ENCODE data around the gene RCAN2. TPM values are rescaled to one million over a fixed set of nuclear protein-coding genes. Genes with fewer than 3 reads are reported as not detected.

Gene RCAN2
- total and polyA plus RNA-seq, 2 experiments from 2014 or later, result 44.9 to 55.6 TPM

GRCh38 chr6:46504242-46504641, 13.0 kb upstream of the RCAN2 start:
- Histone ChIP-seq H3K27me3 (no peaks in the 10 kb centered on the region), H3K27ac (no peak overlapping the region), H3K4me1 (ENCODE audit: low read depth) (no peaks in the 10 kb centered on the region), H3K4me3 (no peak overlapping the region), H3K9me3 (ENCODE audit: low read depth) (no peaks in the 10 kb centered on the region), H3K36me3 (no peaks in the 10 kb centered on the region)
- no peak for TF ChIP-seq CTCF (IDR thresholded peaks at IDR 0.05; ENCODE audit: low read depth, low read length)
- no peak for DNase-seq (ENCODE audit: low read depth in 1 of 2, low spot score in 1 of 2)

- TF ChIP-seq CTCF (IDR thresholded peaks at IDR 0.05; ENCODE audit: low read depth, low read length), result no peak
- no peak for DNase-seq (ENCODE audit: low read depth in 1 of 2, low spot score in 1 of 2)
- no peak overlapping the region for H3K27ac ChIP-seq
- no peak overlapping the region for H3K4me3 ChIP-seq
- no peaks in the 10 kb centered on the region for H3K4me1 ChIP-seq (ENCODE audit: low read depth)
- no peaks in the 10 kb centered on the region for H3K9me3 ChIP-seq (ENCODE audit: low read depth)
- no peaks in the 10 kb centered on the region for H3K27me3 ChIP-seq
- H3K36me3 ChIP-seq, result no peaks in the 10 kb centered on the region
These were observed 11.4 kb upstream of the RCAN2 start for GRCh38 chr6:46502486-46503119.

GRCh38 chr6:46501136-46502089, 10.2 kb upstream of the RCAN2 start:
- Histone ChIP-seq H3K27ac (no peak overlapping the region), H3K9me3 (ENCODE audit: low read depth) (no peaks in the 10 kb centered on the region), H3K4me1 (ENCODE audit: low read depth) (no peaks in the 10 kb centered on the region), H3K4me3 (no peak overlapping the region), H3K36me3 (no peaks in the 10 kb centered on the region), H3K27me3 (no peaks in the 10 kb centered on the region)
- no peak for DNase-seq (ENCODE audit: low read depth in 1 of 2, low spot score in 1 of 2)
- TF ChIP-seq CTCF (IDR thresholded peaks at IDR 0.05; ENCODE audit: low read depth, low read length), result no peak

- Histone ChIP-seq H3K27ac (no peak overlapping the region), H3K9me3 (ENCODE audit: low read depth) (no peaks in the 10 kb centered on the region), H3K4me3 (no peak overlapping the region), H3K36me3 (no peaks in the 10 kb centered on the region), H3K4me1 (ENCODE audit: low read depth) (no peaks in the 10 kb centered on the region), H3K27me3 (no peaks in the 10 kb centered on the region)
- no peak for DNase-seq (ENCODE audit: low read depth in 1 of 2, low spot score in 1 of 2)
- TF ChIP-seq CTCF (IDR thresholded peaks at IDR 0.05; ENCODE audit: low read depth, low read length), result no peak
These were observed 9.1 kb upstream of the RCAN2 start for GRCh38 chr6:46500382-46500781.

GRCh38 chr6:46491628-46492547, 639 bp upstream of the RCAN2 start:
- peak; percentile 50 for TF ChIP-seq CTCF (IDR thresholded peaks at IDR 0.05; ENCODE audit: low read depth, low read length)
- Histone ChIP-seq H3K27me3 (peaks cover 21% of the 10 kb centered on the region), H3K9me3 (ENCODE audit: low read depth) (no peaks in the 10 kb centered on the region), H3K27ac (peak overlapping the region; percentile 76), H3K36me3 (no peaks in the 10 kb centered on the region), H3K4me3 (peak overlapping the region; percentile 79), H3K4me1 (ENCODE audit: low read depth) (peaks cover 26% of the 10 kb centered on the region)
- peak; percentile 6 to 80 for DNase-seq (ENCODE audit: low read depth in 1 of 2, low spot score in 1 of 2)
